MCF 10A (cell line): ENCODE measurements around the gene MRM3. TPM values are rescaled to one million over a fixed set of nuclear protein-coding genes. Genes with fewer than 3 reads are reported as not detected.
"Not testable (repeated sequence)": the region's sequence is repeated elsewhere in the genome, so short reads cannot be mapped to it uniquely, and the experiment has no call there.

Experiments
- BruUV-seq: library from RNA; stranded (reverse); fragments of 400-500 nt; replicated peaks from 2 replicates; lab custom pipeline; 2021; lab: Mats Ljungman, UMichigan
- CTCF ChIA-PET: fragments of 300-600 bp; sonication (Branson Sonifier 250); formaldehyde crosslinking; extraction: SDS; loops from one replicate; lab custom pipeline; 2021; ENCODE audit warnings: antibody characterized with exemption, inconsistent platforms; lab: Yijun Ruan, JAX
- POLR2A ChIA-PET: fragments of 300-600, 350-650 bp; sonication (Branson Sonifier 250); formaldehyde crosslinking; extraction: SDS; loops from one replicate; lab custom pipeline; 2020; ENCODE audit warnings: antibody characterized with exemption, inconsistent platforms; lab: Yijun Ruan, JAX
- DNase-seq: peaks from one replicate; pipeline ENCODE4 v3.0.0-alpha.2; 2018; ENCODE audit not compliant: unreplicated experiment
- H3K27ac Mint-ChIP-seq: one replicate; pipeline ENCODE4 v1.8.0; 2022; ENCODE audit warnings: mild to moderate bottlenecking, low read depth, mixed read lengths; ENCODE audit not compliant: unreplicated experiment
- H3K27me3 Mint-ChIP-seq: one replicate; pipeline ENCODE4 v1.8.0; 2022; ENCODE audit warnings: mixed read lengths; ENCODE audit not compliant: insufficient read depth, unreplicated experiment
- H3K36me3 Mint-ChIP-seq: one replicate; pipeline ENCODE4 v1.8.0; 2022; ENCODE audit warnings: mild to moderate bottlenecking, moderate library complexity, mixed read lengths; ENCODE audit not compliant: insufficient read depth, unreplicated experiment
- H3K4me1 Mint-ChIP-seq: one replicate; pipeline ENCODE4 v1.8.0; 2022; ENCODE audit warnings: mixed read lengths; ENCODE audit not compliant: insufficient read depth, unreplicated experiment
- H3K4me3 Mint-ChIP-seq: one replicate; pipeline ENCODE4 v1.8.0; 2022; ENCODE audit warnings: mild to moderate bottlenecking, moderate library complexity, mixed read lengths; ENCODE audit not compliant: unreplicated experiment
- H3K9me3 Mint-ChIP-seq: one replicate; pipeline ENCODE4 v1.8.0; 2022; ENCODE audit warnings: mixed read lengths; ENCODE audit not compliant: unreplicated experiment
- intact Hi-C: fragments of 100-400 bp; cut with micrococcal nuclease; formaldehyde crosslinking; loops from 2 replicates; pipeline ENCODE4 v1.14.1; 2022
- total RNA-seq: library from RNA; stranded (reverse); gene quantifications from 2 replicates; pipeline ENCODE4 v1.2.3, GENCODE V29; 2022
- TF ChIP-seq, protein P1 (sequence below): fragments of 200-600 bp; IDR thresholded peaks from one replicate; pipeline ENCODE4 v1.8.0; 2022; ENCODE audit warnings: antibody characterized with exemption, mild to moderate bottlenecking; ENCODE audit not compliant: unreplicated experiment

The MRM3 gene
- total RNA-seq, 1 experiment from 2014 or later: 25.1 TPM

- no peak overlapping the region for H3K27ac Mint-ChIP-seq
- ChIA-PET CTCF (interaction anchor here (1.3 kb wide), 1 partner anchor 179 kb away, joined by 7 read pairs; no protein-coding TSS in a partner anchor), POLR2A (no interaction called here)
- no TSS peak for BruUV-seq
- TF ChIP-seq, protein P1, sequence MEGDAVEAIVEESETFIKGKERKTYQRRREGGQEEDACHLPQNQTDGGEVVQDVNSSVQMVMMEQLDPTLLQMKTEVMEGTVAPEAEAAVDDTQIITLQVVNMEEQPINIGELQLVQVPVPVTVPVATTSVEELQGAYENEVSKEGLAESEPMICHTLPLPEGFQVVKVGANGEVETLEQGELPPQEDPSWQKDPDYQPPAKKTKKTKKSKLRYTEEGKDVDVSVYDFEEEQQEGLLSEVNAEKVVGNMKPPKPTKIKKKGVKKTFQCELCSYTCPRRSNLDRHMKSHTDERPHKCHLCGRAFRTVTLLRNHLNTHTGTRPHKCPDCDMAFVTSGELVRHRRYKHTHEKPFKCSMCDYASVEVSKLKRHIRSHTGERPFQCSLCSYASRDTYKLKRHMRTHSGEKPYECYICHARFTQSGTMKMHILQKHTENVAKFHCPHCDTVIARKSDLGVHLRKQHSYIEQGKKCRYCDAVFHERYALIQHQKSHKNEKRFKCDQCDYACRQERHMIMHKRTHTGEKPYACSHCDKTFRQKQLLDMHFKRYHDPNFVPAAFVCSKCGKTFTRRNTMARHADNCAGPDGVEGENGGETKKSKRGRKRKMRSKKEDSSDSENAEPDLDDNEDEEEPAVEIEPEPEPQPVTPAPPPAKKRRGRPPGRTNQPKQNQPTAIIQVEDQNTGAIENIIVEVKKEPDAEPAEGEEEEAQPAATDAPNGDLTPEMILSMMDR: no peak
- DNase-seq: no peak
- H3K9me3 Mint-ChIP-seq: no peaks in the 10 kb centered on the region
- no peaks in the 10 kb centered on the region for H3K27me3 Mint-ChIP-seq
- no peaks in the 10 kb centered on the region for H3K4me1 Mint-ChIP-seq
- peaks cover 28% of the 10 kb centered on the region for H3K36me3 Mint-ChIP-seq
- H3K4me3 Mint-ChIP-seq: no peak overlapping the region
- intact Hi-C loops: no loop called here
Measured at GRCh38 chr17:802481-802880, 20.3 kb downstream of the MRM3 start.

DNA sequence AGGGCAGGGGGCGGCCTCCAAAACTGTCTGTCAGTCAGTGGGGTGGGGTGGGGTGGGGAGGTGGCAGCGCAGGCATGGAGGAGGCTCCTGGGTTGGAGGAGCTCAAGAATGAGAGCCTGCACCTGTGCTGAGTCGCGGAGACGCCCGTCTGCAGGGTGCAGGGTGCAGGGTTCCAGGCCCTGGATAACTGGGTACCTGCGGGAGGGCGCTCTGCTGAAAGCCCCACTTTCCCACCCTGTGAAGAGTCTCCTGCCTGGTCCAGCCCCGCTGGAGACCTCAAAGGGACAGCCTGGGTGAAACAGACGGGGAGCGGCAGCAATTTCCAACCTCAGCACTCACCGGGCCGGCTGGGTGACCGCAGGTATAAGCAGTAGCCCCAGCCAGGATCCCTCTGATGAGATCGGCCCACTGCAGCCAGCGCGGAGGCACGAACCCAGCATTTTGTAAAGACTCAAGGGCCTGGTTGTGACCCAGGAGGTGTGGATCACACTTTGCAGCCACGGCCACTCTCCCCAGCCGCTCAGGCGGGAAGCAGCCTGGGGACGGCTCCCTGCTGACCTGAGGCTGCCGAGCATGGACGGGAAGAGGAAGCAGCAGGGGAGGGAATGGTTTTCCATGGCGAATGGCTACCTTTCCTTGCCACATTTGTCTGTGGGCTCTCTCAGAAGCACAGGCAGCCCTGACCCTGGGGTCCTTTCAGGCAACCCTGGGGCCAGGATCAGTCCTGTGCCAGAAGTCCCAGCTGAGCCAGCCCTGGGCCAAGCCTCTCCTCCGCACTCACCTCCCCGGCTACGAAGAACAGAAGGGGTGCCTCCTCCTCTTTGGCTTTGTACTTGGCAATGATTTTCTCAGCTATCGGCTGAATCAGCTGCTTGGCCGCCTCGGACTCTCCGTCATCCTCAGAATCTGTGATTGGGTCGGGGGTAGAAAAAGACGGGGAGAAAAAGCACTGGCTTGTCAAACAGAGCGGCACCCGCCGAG is 21.0 kb downstream of the MRM3 start:
- Mint-ChIP-seq H3K4me3 (no peak overlapping the region), H3K4me1 (no peaks in the 10 kb centered on the region), H3K27ac (no peak overlapping the region), H3K27me3 (no peaks in the 10 kb centered on the region), H3K36me3 (peaks cover 28% of the 10 kb centered on the region), H3K9me3 (no peaks in the 10 kb centered on the region)
- ChIA-PET CTCF (interaction anchor here (1.5 kb wide), 1 partner anchor 7 kb away, joined by 4 read pairs; no protein-coding TSS in a partner anchor), POLR2A (no interaction called here)
- no peak for DNase-seq
- intact Hi-C loops: no loop called here
- TF ChIP-seq, protein P1: no peak
- no TSS peak for BruUV-seq

GRCh38 chr17:804541-805435 is 22.6 kb downstream of the MRM3 start:
- no peaks in the 10 kb centered on the region for H3K4me1 Mint-ChIP-seq
- POLR2A ChIA-PET: no interaction called here

GRCh38 chr17:805886-806285 is 23.7 kb downstream of the MRM3 start:
- H3K4me3 Mint-ChIP-seq, H3K27ac Mint-ChIP-seq, BruUV-seq, intact Hi-C loops, DNase-seq, POLR2A ChIA-PET, CTCF ChIA-PET, H3K4me1 Mint-ChIP-seq, H3K9me3 Mint-ChIP-seq, H3K27me3 Mint-ChIP-seq: not testable (repeated sequence)
- H3K36me3 Mint-ChIP-seq: peaks cover 18% of the 10 kb centered on the region

More at GRCh38 chr17:804541-805435, 22.6 kb downstream of the MRM3 start:
- DNase-seq: no peak
- no peak overlapping the region for H3K27ac Mint-ChIP-seq
- no peak overlapping the region for H3K4me3 Mint-ChIP-seq
- no TSS peak for BruUV-seq
- CTCF ChIA-PET: interaction anchor here (0.6 to 1.5 kb wide), 2 partner anchors 9 to 168 kb away, joined by 3 to 4 read pairs; no protein-coding TSS in a partner anchor
- H3K9me3 Mint-ChIP-seq: no peaks in the 10 kb centered on the region
- H3K36me3 Mint-ChIP-seq: peaks cover 21% of the 10 kb centered on the region
- intact Hi-C loops: no loop called here
- H3K27me3 Mint-ChIP-seq: no peaks in the 10 kb centered on the region
- TF ChIP-seq, protein P1: no peak
